HEK293T (cell line): ENCODE measurements around the gene METTL14.

Experiments
- BHLHE40 ChIP-seq: fragments of 450-650 bp; IDR thresholded peaks from 2 replicates; pipeline ENCODE4 v1.6.1; 2016; ENCODE audit warnings: mild to moderate bottlenecking, moderate library complexity, borderline replicate concordance
- ELF4 ChIP-seq: fragments of 450-650 bp; IDR thresholded peaks from 2 replicates; pipeline ENCODE4 v1.6.1; 2017; ENCODE audit warnings: antibody characterized with exemption
- FOXA1 ChIP-seq: fragments of 450-650 bp; IDR thresholded peaks from 2 replicates; pipeline ENCODE4 v1.6.1; 2016; ENCODE audit warnings: mild to moderate bottlenecking
- FOXM1 ChIP-seq: fragments of 450-650 bp; IDR thresholded peaks from 2 replicates; pipeline ENCODE4 v1.6.1; 2017; ENCODE audit warnings: mild to moderate bottlenecking, borderline replicate concordance
- HDGF ChIP-seq: fragments of 450-650 bp; IDR thresholded peaks from 2 replicates; pipeline ENCODE4 v1.6.1; 2017; ENCODE audit warnings: antibody characterized with exemption, borderline replicate concordance
- L3MBTL2 ChIP-seq: fragments of 450-650 bp; conservative IDR thresholded peaks from 2 replicates; pipeline ENCODE4 v1.6.1; 2016; ENCODE audit warnings: mild to moderate bottlenecking
- LEF1 ChIP-seq: fragments of 450-650 bp; IDR thresholded peaks from 2 replicates; pipeline ENCODE4 v1.6.1; 2017; ENCODE audit warnings: mild to moderate bottlenecking, borderline replicate concordance
- SP1 ChIP-seq: fragments of 450-650 bp; IDR thresholded peaks from 2 replicates; pipeline ENCODE4 v1.6.1; 2017
- SUZ12 ChIP-seq: fragments of 450-650 bp; IDR thresholded peaks from 2 replicates; pipeline ENCODE4 v1.6.1; 2016; ENCODE audit warnings: mild to moderate bottlenecking
- TARDBP ChIP-seq: fragments of 450-650 bp; IDR thresholded peaks from 2 replicates; pipeline ENCODE4 v1.6.1; 2016
- ZNF384 ChIP-seq: fragments of 450-650 bp; IDR thresholded peaks from 2 replicates; pipeline ENCODE4 v1.6.1; 2016

DNA sequence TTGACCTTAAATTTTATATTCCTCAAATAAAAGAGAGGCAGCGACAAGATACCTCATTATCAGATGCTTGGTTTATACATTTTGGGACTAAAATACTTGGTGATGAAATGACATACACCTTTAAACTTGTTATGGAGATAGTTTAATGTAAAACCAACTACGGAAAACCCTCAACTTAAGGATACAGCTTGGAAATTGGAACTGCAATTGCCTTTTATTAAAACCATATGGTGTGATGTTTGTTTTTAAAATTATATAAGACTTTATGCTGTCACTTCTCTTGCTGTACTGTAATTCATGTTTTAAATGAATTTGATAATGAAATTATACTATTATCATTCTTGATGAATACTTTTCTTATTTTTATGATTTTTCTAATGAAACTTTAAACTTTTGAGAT is 25.9 kb downstream of the METTL14 start:
- TF ChIP-seq SUZ12, result no peak
- TF ChIP-seq ELF4, result no peak
- TF ChIP-seq BHLHE40, result no peak
- TF ChIP-seq FOXA1, result no peak
- TF ChIP-seq SP1, result no peak
- no peak for TF ChIP-seq FOXM1
- TF ChIP-seq ZNF384, result no peak
- TF ChIP-seq TARDBP, result no peak
- no peak for TF ChIP-seq L3MBTL2
- TF ChIP-seq HDGF, result no peak
- TF ChIP-seq LEF1, result no peak
